ENCODE data around the gene ANKRD9.
"Not testable (repeated sequence)": the region's sequence is repeated elsewhere in the genome, so short reads cannot be mapped to it uniquely, and the experiment has no call there.

ANKRD9 gene

GRCh38 chr14:102525219-102525928 lies 15.8 kb upstream of the ANKRD9 start:
- peak overlapping the region; percentile 95 for H3K27ac Mint-ChIP-seq
- H3K4me3 Mint-ChIP-seq: peak overlapping the region; percentile 91 to 95
- H3K36me3 Mint-ChIP-seq: no peaks in the 10 kb centered on the region
- DNase-seq: no peak
- peak; percentile 38 to 39 for ATAC-seq (replicated peaks)
- no peaks in the 10 kb centered on the region for H3K9me3 Mint-ChIP-seq
- no peaks in the 10 kb centered on the region for H3K27me3 Mint-ChIP-seq
- H3K4me1 Mint-ChIP-seq: peaks cover 20 to 34% of the 10 kb centered on the region in 2 donors

- peaks cover 20 to 32% of the 10 kb centered on the region in 2 donors for H3K4me1 Mint-ChIP-seq
- no peaks in the 10 kb centered on the region for H3K27me3 Mint-ChIP-seq
- peak overlapping the region; percentile 91 to 95 for H3K4me3 Mint-ChIP-seq
- H3K27ac Mint-ChIP-seq: peak overlapping the region; percentile 95
- no peaks in the 10 kb centered on the region for H3K36me3 Mint-ChIP-seq
- no peaks in the 10 kb centered on the region for H3K9me3 Mint-ChIP-seq
- DNase-seq: peak; percentile 98
- peak; percentile 98 for ATAC-seq (replicated peaks)
Observed at GRCh38 chr14:102524451-102525218, 15.1 kb upstream of the ANKRD9 start.

GRCh38 chr14:102523569-102524450 lies 14.2 kb upstream of the ANKRD9 start:
- no peak for DNase-seq
- Mint-ChIP-seq H3K4me1 (peaks cover 20 to 32% of the 10 kb centered on the region in 2 donors), H3K27me3 (no peaks in the 10 kb centered on the region), H3K4me3 (peak overlapping the region; percentile 61 to 91), H3K9me3 (no peaks in the 10 kb centered on the region), H3K27ac (peak overlapping the region; percentile 86), H3K36me3 (no peaks in the 10 kb centered on the region)
- no peak for ATAC-seq (replicated peaks)

- Mint-ChIP-seq H3K4me3 (peak overlapping the region; percentile 66 to 91), H3K27ac (peak overlapping the region; percentile 57), H3K36me3 (no peaks in the 10 kb centered on the region), H3K9me3 (no peaks in the 10 kb centered on the region), H3K27me3 (peaks cover 3 to 4% of the 10 kb centered on the region in 2 donors), H3K4me1 (peaks cover 20 to 32% of the 10 kb centered on the region in 2 donors)
- DNase-seq: no peak
- ATAC-seq (replicated peaks): no peak
Observed at GRCh38 chr14:102523200-102523568, 13.6 kb upstream of the ANKRD9 start.

GRCh38 chr14:102519709-102520108 lies 10.1 kb upstream of the ANKRD9 start:
- not testable (repeated sequence) for H3K27ac Mint-ChIP-seq; H3K4me3 Mint-ChIP-seq; H3K36me3 Mint-ChIP-seq; ATAC-seq (replicated peaks); DNase-seq; H3K9me3 Mint-ChIP-seq
- peaks cover 14 to 29% of the 10 kb centered on the region in 2 donors for H3K4me1 Mint-ChIP-seq
- peaks cover 18 to 22% of the 10 kb centered on the region in 2 donors for H3K27me3 Mint-ChIP-seq

GRCh38 chr14:102518063-102518648 lies 8.6 kb upstream of the ANKRD9 start:
- no peaks in the 10 kb centered on the region for H3K36me3 Mint-ChIP-seq
- ATAC-seq (replicated peaks) (no peak), DNase-seq (no peak)
- H3K27me3 Mint-ChIP-seq: peaks cover 29 to 36% of the 10 kb centered on the region in 2 donors
- H3K9me3 Mint-ChIP-seq: no peaks in the 10 kb centered on the region
- H3K4me3 Mint-ChIP-seq: peak overlapping the region; percentile 84 to 87
- peaks cover 9 to 16% of the 10 kb centered on the region in 2 donors for H3K4me1 Mint-ChIP-seq
- H3K27ac Mint-ChIP-seq: no peak overlapping the region

DNA sequence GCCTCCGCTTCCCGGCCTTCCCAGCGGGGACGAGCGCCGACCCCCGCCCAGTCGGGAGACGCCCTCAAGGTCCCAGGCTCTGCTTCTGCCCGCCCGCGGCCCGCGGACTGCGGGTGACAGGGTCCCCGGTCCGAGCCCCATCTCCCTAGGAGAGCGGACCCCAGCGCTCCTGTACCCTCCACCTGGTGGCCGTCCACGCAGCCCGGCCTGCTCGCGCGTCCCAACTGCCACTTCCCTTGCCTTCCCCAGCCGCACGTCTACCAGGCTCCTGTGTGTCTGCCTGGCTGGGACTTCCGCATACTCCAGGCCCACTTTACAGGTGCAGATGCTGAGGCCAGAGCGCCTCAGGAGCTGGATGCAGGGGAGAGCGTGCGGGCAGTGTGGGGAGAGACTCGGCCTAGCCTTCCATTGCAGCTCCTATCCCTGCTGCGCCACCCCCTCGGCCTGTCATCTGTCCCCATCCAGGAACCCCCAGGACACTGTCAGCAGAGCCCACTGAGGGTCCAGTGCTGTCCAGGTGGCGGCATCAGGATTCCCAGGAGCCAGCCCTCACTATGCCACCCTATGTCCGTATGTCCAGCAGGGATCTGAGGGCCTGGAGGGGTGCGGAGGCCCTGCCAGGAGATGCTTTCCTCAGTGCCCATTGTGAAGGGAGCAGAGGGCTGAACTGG lies 8.0 kb upstream of the ANKRD9 start:
- Mint-ChIP-seq H3K9me3 (no peaks in the 10 kb centered on the region), H3K27me3 (peaks cover 33 to 39% of the 10 kb centered on the region in 2 donors), H3K4me1 (peaks cover 6 to 11% of the 10 kb centered on the region in 2 donors), H3K4me3 (peak overlapping the region; percentile 84 to 87), H3K36me3 (no peaks in the 10 kb centered on the region), H3K27ac (peak overlapping the region; percentile 96)
- ATAC-seq (replicated peaks) (peak; percentile 22 to 27), DNase-seq (no peak)

DNA sequence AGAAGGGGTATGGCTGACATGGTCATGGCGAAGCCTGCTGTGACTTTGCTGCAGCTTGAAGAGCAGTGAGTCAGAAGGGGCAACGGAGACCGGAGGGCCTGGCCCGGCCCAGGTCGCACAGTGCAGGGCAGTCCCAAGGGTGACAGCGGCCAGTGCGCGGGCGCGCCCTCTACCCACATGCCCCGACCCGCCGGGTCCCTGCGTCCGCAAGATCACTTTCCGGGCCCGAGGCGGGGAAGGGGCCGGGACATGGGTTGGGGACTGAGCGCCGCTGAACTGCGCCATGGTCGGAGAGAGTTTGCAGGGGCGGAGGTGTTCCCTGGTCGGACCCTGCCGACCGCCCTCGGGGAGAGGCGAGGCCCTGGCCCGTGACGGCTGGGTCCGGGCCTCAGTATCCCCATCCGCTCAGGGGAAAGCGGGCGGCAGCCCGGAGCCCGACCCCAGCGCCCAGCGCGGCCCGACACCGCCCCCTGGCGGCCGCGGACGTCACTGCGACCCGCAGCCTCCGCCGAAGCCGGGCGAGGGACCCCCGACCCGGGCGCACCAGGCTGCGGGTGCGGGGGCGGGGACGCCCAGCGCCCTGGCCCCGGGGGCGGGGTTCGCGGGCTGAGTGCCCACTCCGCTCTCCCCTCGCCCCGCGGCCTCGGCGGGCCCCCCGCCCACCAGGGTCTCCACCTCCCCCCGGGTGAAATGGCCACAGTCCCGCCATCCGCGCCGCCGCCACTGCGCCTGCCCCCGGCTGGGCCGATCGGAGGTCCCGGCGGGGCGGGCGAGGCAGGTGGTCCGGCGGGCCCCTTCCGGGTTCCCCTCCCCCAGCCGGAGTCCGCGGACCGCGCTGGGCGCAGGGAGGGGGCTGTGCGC lies 7.2 kb upstream of the ANKRD9 start:
- peak; percentile 85 to 86 for ATAC-seq (replicated peaks)
- Mint-ChIP-seq H3K27ac (peak overlapping the region; percentile 86), H3K4me3 (peak overlapping the region; percentile 82 to 87), H3K27me3 (peaks cover 33 to 39% of the 10 kb centered on the region in 2 donors), H3K9me3 (no peaks in the 10 kb centered on the region), H3K36me3 (no peaks in the 10 kb centered on the region), H3K4me1 (peaks cover 7 to 11% of the 10 kb centered on the region in 2 donors)
- DNase-seq: peak; percentile 45

DNA sequence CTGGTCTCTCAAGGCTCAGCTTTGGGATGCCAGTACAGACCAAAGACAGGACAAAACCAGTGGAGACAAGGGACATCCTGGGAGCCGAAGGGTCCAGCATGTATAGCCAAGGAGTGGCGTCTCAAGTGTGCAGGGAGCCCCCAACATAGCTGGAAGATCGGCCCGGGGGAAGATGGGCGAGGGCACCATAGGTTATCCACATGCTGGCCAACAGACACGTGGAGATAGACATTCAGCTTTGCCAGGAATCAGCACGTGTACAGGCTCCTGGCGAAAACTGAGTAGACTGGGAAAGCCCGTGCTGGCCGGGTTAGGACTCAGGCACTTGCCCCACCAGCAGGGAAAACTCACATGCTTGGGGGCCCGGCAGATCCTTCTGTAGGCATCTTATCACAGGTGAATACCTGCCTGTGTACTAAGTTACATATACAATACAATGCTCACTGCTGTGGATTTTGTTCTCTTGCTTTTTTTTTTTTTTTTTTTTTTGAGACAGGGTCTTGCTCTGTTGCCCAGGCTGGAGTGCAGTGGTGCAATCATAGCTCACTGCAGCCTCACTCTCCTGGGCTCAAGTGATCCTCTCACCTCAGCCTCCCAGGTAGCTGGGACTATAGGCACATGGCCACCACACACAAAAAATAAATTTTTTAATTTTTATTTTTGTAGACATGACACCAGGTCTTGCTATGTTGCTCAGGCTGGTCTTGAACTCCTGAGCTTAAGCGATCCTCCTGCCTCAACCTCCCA lies 5.6 kb upstream of the ANKRD9 start:
- H3K4me3 Mint-ChIP-seq: no peak overlapping the region
- H3K9me3 Mint-ChIP-seq: no peaks in the 10 kb centered on the region
- no peak overlapping the region for H3K27ac Mint-ChIP-seq
- no peaks in the 10 kb centered on the region for H3K36me3 Mint-ChIP-seq
- ATAC-seq (replicated peaks): no peak
- DNase-seq: no peak
- peaks cover 33 to 39% of the 10 kb centered on the region in 2 donors for H3K27me3 Mint-ChIP-seq
- H3K4me1 Mint-ChIP-seq: peaks cover 17 to 20% of the 10 kb centered on the region in 2 donors

GRCh38 chr14:102513899-102514772 lies 4.6 kb upstream of the ANKRD9 start:
- no peak for ATAC-seq (replicated peaks)
- Mint-ChIP-seq H3K4me1 (peaks cover 18 to 22% of the 10 kb centered on the region in 2 donors), H3K4me3 (no peak overlapping the region), H3K27me3 (peaks cover 33 to 39% of the 10 kb centered on the region in 2 donors), H3K9me3 (no peaks in the 10 kb centered on the region), H3K36me3 (no peaks in the 10 kb centered on the region), H3K27ac (no peak overlapping the region)
- no peak for DNase-seq

- DNase-seq (no peak), ATAC-seq (replicated peaks) (no peak)
- Mint-ChIP-seq H3K4me3 (no peak overlapping the region), H3K36me3 (peaks cover 4 to 5% of the 10 kb centered on the region in 2 donors), H3K4me1 (peaks cover 21 to 28% of the 10 kb centered on the region in 2 donors), H3K27me3 (peaks cover 26 to 32% of the 10 kb centered on the region in 2 donors), H3K9me3 (no peaks in the 10 kb centered on the region), H3K27ac (peak overlapping the region; percentile 56)
Observed at GRCh38 chr14:102512793-102513300, 3.3 kb upstream of the ANKRD9 start.
